IMR-90 (cell line): ENCODE measurements around the gene MAP2. TPM values are rescaled to one million over a fixed set of nuclear protein-coding genes. Genes with fewer than 3 reads are reported as not detected.

Source experiments
- ATAC-seq: fragments of 200-7000 bp; cut with Tn5 transposase; 2 replicates; pipeline ENCODE4 v1.9.1; 2020; ENCODE audit warnings: low read depth, mild to moderate bottlenecking, moderate library complexity
- BruUV-seq: library from RNA; stranded (reverse); fragments of 400-500 nt; replicated peaks from 2 replicates; lab custom pipeline; 2021; lab: Mats Ljungman, UMichigan
- CTCF ChIA-PET: fragments of 300-600 bp; formaldehyde crosslinking; extraction: SDS; loops from one replicate; lab custom pipeline; 2021; ENCODE audit warnings: antibody characterized with exemption; lab: Yijun Ruan, JAX
- POLR2A ChIA-PET: fragments of 300-600 bp; sonication (Branson Sonifier 250); formaldehyde crosslinking; loops from one replicate; lab custom pipeline; 2022; ENCODE audit warnings: antibody characterized with exemption; ENCODE audit not compliant: unreplicated experiment; lab: Charles Lee
- DNase-seq: peaks from one replicate; pipeline ENCODE4 v3.0.0; 2013
- H2AFZ ChIP-seq: replicated peaks from 2 replicates; pipeline ENCODE3; 2013; ENCODE audit warnings: low read length, mild to moderate bottlenecking; ENCODE audit not compliant: poor library complexity
- H2AK5ac ChIP-seq: 2 replicates; pipeline ENCODE4 v1.6.1; 2013; ENCODE audit warnings: low read depth, low read length, inconsistent platforms
- H2AK9ac ChIP-seq: replicated peaks from 2 replicates; pipeline ENCODE3; 2013; ENCODE audit warnings: mild to moderate bottlenecking, low read depth, low read length, moderate library complexity; ENCODE audit not compliant: poor library complexity
- H2BK120ac ChIP-seq: 2 replicates; pipeline ENCODE4 v1.6.1; 2013; ENCODE audit warnings: low read depth, low read length, inconsistent platforms
- H2BK15ac ChIP-seq: 3 replicates; pipeline ENCODE4 v1.6.1; 2013; ENCODE audit warnings: low read depth, low read length, inconsistent platforms
- H2BK20ac ChIP-seq: 2 replicates; pipeline ENCODE4 v1.6.1; 2013; ENCODE audit warnings: low read depth, mild to moderate bottlenecking, inconsistent platforms, low read length, moderate library complexity
- H2BK5ac ChIP-seq: 2 replicates; pipeline ENCODE4 v1.6.1; 2013; ENCODE audit warnings: mild to moderate bottlenecking, low read depth, low read length, inconsistent platforms; ENCODE audit not compliant: poor library complexity, severe bottlenecking
- H3K14ac ChIP-seq: replicated peaks from 2 replicates; pipeline ENCODE4 v1.6.1; 2013; ENCODE audit warnings: low read depth, low read length, inconsistent platforms
- H3K18ac ChIP-seq: 2 replicates; pipeline ENCODE4 v1.6.1; 2013; ENCODE audit warnings: low read depth, low read length, control low read depth
- H3K23ac ChIP-seq: 2 replicates; pipeline ENCODE4 v1.6.1; 2013; ENCODE audit warnings: low read depth, low read length, inconsistent platforms
- H3K27ac ChIP-seq: 2 replicates; pipeline ENCODE4 v1.5.1; 2013; ENCODE audit warnings: mild to moderate bottlenecking, control low read depth, low read length; ENCODE audit not compliant: insufficient read depth
- H3K27me3 ChIP-seq: 2 replicates; pipeline ENCODE4 v1.6.1; 2013; ENCODE audit warnings: low read length; ENCODE audit not compliant: control insufficient read depth, insufficient read depth
- H3K36me3 ChIP-seq: 2 replicates; pipeline ENCODE4 v1.6.1; 2013; ENCODE audit warnings: low read length, mixed read lengths; ENCODE audit not compliant: control insufficient read depth, insufficient read depth
- H3K4ac ChIP-seq: 2 replicates; pipeline ENCODE4 v1.6.1; 2013; ENCODE audit warnings: low read depth, low read length, inconsistent platforms
- H3K4me1 ChIP-seq: 2 replicates; pipeline ENCODE4 v1.6.1; 2013; ENCODE audit warnings: low read length, mixed read lengths; ENCODE audit not compliant: control insufficient read depth, insufficient read depth
- H3K4me2 ChIP-seq: 2 replicates; pipeline ENCODE4 v1.6.1; 2013; ENCODE audit warnings: low read depth, mild to moderate bottlenecking, control low read depth, low read length, moderate library complexity
- H3K4me3 ChIP-seq: 2 replicates; pipeline ENCODE4 v1.5.1; 2013; ENCODE audit warnings: low read depth, mild to moderate bottlenecking, control low read depth, low read length, moderate library complexity; ENCODE audit not compliant: insufficient read depth
- H3K56ac ChIP-seq: 2 replicates; pipeline ENCODE4 v1.6.1; 2013; ENCODE audit warnings: low read length, inconsistent platforms; ENCODE audit not compliant: insufficient read depth; ENCODE audit errors: extremely low read depth
- H3K79me1 ChIP-seq, 2 experiments: 2 replicates each; pipeline ENCODE4 v1.6.1; 2013; ENCODE audit warnings: low read length in 2 of 2, inconsistent platforms in 1 of 2, low read depth in 1 of 2
- H3K9ac ChIP-seq: 2 replicates; pipeline ENCODE4 v1.6.1; 2013; ENCODE audit warnings: low read depth, low read length, control low read depth
- H3K9me1 ChIP-seq: 2 replicates; pipeline ENCODE4 v1.6.1; 2013; ENCODE audit warnings: low read length, inconsistent platforms; ENCODE audit not compliant: insufficient read depth
- H3K9me3 ChIP-seq: 2 replicates; pipeline ENCODE4 v1.6.1; 2013; ENCODE audit warnings: low read length; ENCODE audit not compliant: control insufficient read depth, insufficient read depth
- H4K20me1 ChIP-seq: 2 replicates; pipeline ENCODE4 v1.6.1; 2013; ENCODE audit warnings: low read length, inconsistent platforms; ENCODE audit not compliant: insufficient read depth
- H4K5ac ChIP-seq: 2 replicates; pipeline ENCODE4 v1.6.1; 2013; ENCODE audit warnings: mild to moderate bottlenecking, low read depth, low read length, control low read depth
- H4K8ac ChIP-seq, 2 experiments: 2 replicates each; pipeline ENCODE4 v1.6.1; 2013; ENCODE audit warnings: low read depth in 2 of 2, low read length in 2 of 2, control low read depth in 1 of 2, inconsistent platforms in 1 of 2
- H4K91ac ChIP-seq: 2 replicates; pipeline ENCODE4 v1.6.1; 2013; ENCODE audit warnings: low read depth, low read length, inconsistent platforms; ENCODE audit not compliant: insufficient read depth
- BHLHE40 ChIP-seq: fragments of 150-350 bp; IDR thresholded peaks from 2 replicates; pipeline ENCODE4 v1.6.1; 2016; ENCODE audit warnings: mild to moderate bottlenecking, low read depth, low read length
- ELK1 ChIP-seq: fragments of 150-350 bp; IDR thresholded peaks from 2 replicates; pipeline ENCODE4 v1.6.1; 2016; ENCODE audit warnings: low read depth, mild to moderate bottlenecking, low read length, moderate library complexity, borderline replicate concordance
- MAZ ChIP-seq: IDR thresholded peaks from 2 replicates; pipeline ENCODE4 v1.6.1; 2012; ENCODE audit warnings: low read depth, mild to moderate bottlenecking, low read length, improper control_type of control experiment, moderate library complexity, borderline replicate concordance
- NFE2L2 ChIP-seq: fragments of 150-350 bp; IDR thresholded peaks from 2 replicates; pipeline ENCODE4 v1.6.1; 2016; ENCODE audit warnings: low read depth, mild to moderate bottlenecking, low read length
- POLR2A ChIP-seq: IDR thresholded peaks from 2 replicates; pipeline ENCODE4 v1.6.1; 2012; ENCODE audit warnings: mild to moderate bottlenecking, low read depth, low read length
- RAD21 ChIP-seq: IDR thresholded peaks from 2 replicates; pipeline ENCODE4 v1.6.1; 2012; ENCODE audit warnings: low read length, improper control_type of control experiment
- RCOR1 ChIP-seq: IDR thresholded peaks from 2 replicates; pipeline ENCODE4 v1.6.1; 2012; ENCODE audit warnings: mild to moderate bottlenecking, low read length, improper control_type of control experiment; ENCODE audit not compliant: insufficient replicate concordance
- RFX5 ChIP-seq: IDR thresholded peaks from 2 replicates; pipeline ENCODE4 v1.8.0; 2012; ENCODE audit warnings: low read depth, mild to moderate bottlenecking, low read length, moderate library complexity
- SMC3 ChIP-seq: fragments of 150-350 bp; IDR thresholded peaks from 2 replicates; pipeline ENCODE4 v1.6.1; 2016; ENCODE audit warnings: low read depth, mild to moderate bottlenecking, antibody characterized with exemption, low read length, moderate library complexity
- USF2 ChIP-seq: fragments of 150-350 bp; IDR thresholded peaks from 2 replicates; pipeline ENCODE4 v1.6.1; 2017; ENCODE audit warnings: mild to moderate bottlenecking, antibody characterized with exemption, low read length, low read depth
- WGBS, 2 experiments: methylation state at CpG; one replicate each; pipeline versions ENCODE4 v1.1.5 to v1.1.7; 2013; ENCODE audit warnings: missing lambda C conversion rate in 2 of 2; ENCODE audit not compliant: insufficient read length in 1 of 2; ENCODE audit errors: extremely low coverage in 2 of 2; 5-methylcytosine and 5-hydroxymethylcytosine counted together
- dilution Hi-C: fragments of 300-500 bp; cut with HindIII; formaldehyde crosslinking; loops from one replicate; pipeline ENCODE4 v1.14.3; 2018; ENCODE audit warnings: low sequenced_read_pairs; ENCODE audit not compliant: unreplicated experiment
- in situ Hi-C: fragments of 300-500 bp; cut with MboI; formaldehyde crosslinking; loops from 3 replicates; pipeline ENCODE4 v1.14.3; 2019; ENCODE audit warnings: low sequenced_read_pairs, inconsistent platforms, mixed read lengths
- intact Hi-C: fragments of 100-400 bp; cut with micrococcal nuclease; formaldehyde crosslinking; loops from 2 replicates; pipeline ENCODE4 v1.10.0; 2022
- polyA plus RNA-seq, 3 experiments: library from polyadenylated mRNA; depleted of rRNA; stranded (reverse); fragments of >200 nt; gene quantifications; 2 replicates each; pipeline ENCODE4 v1.2.3, GENCODE V29; 2012; ENCODE audit warnings: low replicate concordance in 1 of 3
- total RNA-seq: library from RNA; depleted of rRNA; stranded (reverse); fragments of >200 nt; gene quantifications from 2 replicates; pipeline ENCODE4 v1.2.3, GENCODE V29; 2012

MAP2 gene
- total and polyA plus RNA-seq, 2 of the 4 experiments (the other 2 are of a cell fraction), result 0.29 to 0.36 TPM

GRCh38 chr2:209411296-209411695, 12.6 kb upstream of the MAP2 start:
- dilution Hi-C loops (no loop called here), in situ Hi-C loops (no loop called here), intact Hi-C loops (no loop called here)
- WGBS, 2 experiments, result no CpG with 5 or more reads among the region's 1 CpG
- H3K9ac ChIP-seq, result no peak overlapping the region
- H3K27me3 ChIP-seq, result no peaks in the 10 kb centered on the region
- H3K18ac ChIP-seq, result no peak overlapping the region
- ATAC-seq (no peak), DNase-seq (no peak)
- no TSS peak for BruUV-seq
- CTCF ChIA-PET, result no interaction called here
- H3K56ac ChIP-seq, result no peak overlapping the region
- no peak overlapping the region for H3K4me2 ChIP-seq
- POLR2A ChIA-PET, result no interaction called here
- no peak overlapping the region for H4K91ac ChIP-seq
- H2AFZ ChIP-seq, result no peak overlapping the region
- H2BK15ac ChIP-seq, result no peak overlapping the region
- H3K4me1 ChIP-seq, result no peaks in the 10 kb centered on the region
- H2BK20ac ChIP-seq, result no peak overlapping the region
- H3K9me3 ChIP-seq, result no peaks in the 10 kb centered on the region
- no peak overlapping the region for H2BK5ac ChIP-seq
- no peaks in the 10 kb centered on the region for H3K36me3 ChIP-seq
- H2BK120ac ChIP-seq, result no peak overlapping the region
- H3K14ac ChIP-seq, result no peak overlapping the region
- no peak for TF ChIP-seq NFE2L2
- no peak for TF ChIP-seq RFX5
- TF ChIP-seq USF2, result no peak
- no peak for TF ChIP-seq POLR2A
- TF ChIP-seq BHLHE40, result no peak
- TF ChIP-seq MAZ, result no peak
- TF ChIP-seq SMC3, result no peak
- TF ChIP-seq RAD21, result no peak
- no peak for TF ChIP-seq ELK1
- no peak for TF ChIP-seq RCOR1
- H4K20me1 ChIP-seq, result no peaks in the 10 kb centered on the region
- H3K4ac ChIP-seq, result no peak overlapping the region
- no peak overlapping the region for H2AK5ac ChIP-seq
- no peak overlapping the region for H4K8ac ChIP-seq
- H3K9me1 ChIP-seq, result no peaks in the 10 kb centered on the region
- no peak overlapping the region for H3K27ac ChIP-seq
- no peak overlapping the region for H3K4me3 ChIP-seq
- H4K5ac ChIP-seq, result no peak overlapping the region
- no peaks in the 10 kb centered on the region for H3K79me1 ChIP-seq
- no peak overlapping the region for H3K23ac ChIP-seq
- H2AK9ac ChIP-seq, result no peak overlapping the region
